ENCODE measurements around the gene ZNF417.

DNA sequence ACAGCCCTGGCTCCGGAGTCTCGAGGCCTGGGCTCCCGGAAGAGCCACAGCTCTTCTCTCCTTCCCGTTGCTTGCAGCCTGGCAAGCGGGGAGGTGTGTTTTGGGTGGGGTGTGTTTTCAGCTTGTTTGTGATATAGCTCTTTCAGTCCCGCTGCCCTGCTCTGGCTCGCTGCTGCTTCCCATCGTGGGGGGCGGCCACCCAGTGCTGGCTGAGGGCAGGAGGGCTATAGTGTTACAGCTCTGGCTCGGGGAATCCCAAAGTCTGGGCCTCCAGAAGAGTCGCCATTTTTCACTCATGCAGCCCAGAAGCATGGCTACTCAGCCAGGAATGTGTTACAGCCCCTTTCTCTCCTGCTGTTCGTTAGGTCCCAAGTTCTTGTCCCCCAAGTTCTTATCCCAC, 33.3 kb upstream of the ZNF417 start:
- no peak for TF ChIP-seq POLR2A (IDR thresholded peaks at IDR 0.05)
- TF ChIP-seq, protein P1, sequence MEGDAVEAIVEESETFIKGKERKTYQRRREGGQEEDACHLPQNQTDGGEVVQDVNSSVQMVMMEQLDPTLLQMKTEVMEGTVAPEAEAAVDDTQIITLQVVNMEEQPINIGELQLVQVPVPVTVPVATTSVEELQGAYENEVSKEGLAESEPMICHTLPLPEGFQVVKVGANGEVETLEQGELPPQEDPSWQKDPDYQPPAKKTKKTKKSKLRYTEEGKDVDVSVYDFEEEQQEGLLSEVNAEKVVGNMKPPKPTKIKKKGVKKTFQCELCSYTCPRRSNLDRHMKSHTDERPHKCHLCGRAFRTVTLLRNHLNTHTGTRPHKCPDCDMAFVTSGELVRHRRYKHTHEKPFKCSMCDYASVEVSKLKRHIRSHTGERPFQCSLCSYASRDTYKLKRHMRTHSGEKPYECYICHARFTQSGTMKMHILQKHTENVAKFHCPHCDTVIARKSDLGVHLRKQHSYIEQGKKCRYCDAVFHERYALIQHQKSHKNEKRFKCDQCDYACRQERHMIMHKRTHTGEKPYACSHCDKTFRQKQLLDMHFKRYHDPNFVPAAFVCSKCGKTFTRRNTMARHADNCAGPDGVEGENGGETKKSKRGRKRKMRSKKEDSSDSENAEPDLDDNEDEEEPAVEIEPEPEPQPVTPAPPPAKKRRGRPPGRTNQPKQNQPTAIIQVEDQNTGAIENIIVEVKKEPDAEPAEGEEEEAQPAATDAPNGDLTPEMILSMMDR (IDR thresholded peaks at IDR 0.05), result no peak
